NCI-H1105 (cell line): ENCODE data around the gene CITED2.

Experiments used
- DNase-seq: peaks from one replicate; lab custom pipeline; 2025; lab: John Stamatoyannopoulos, UW

CITED2 gene

GRCh38 chr6:139381216-139381865 lies 6.9 kb upstream of the CITED2 start:
- no peak for DNase-seq

- DNase-seq: no peak
Measured at GRCh38 chr6:139380611-139381010, 6.2 kb upstream of the CITED2 start.

GRCh38 chr6:139380168-139380567 lies 5.7 kb upstream of the CITED2 start:
- no peak for DNase-seq

- no peak for DNase-seq
Measured at GRCh38 chr6:139378882-139379341, 4.5 kb upstream of the CITED2 start.

GRCh38 chr6:139378226-139378625 lies 3.8 kb upstream of the CITED2 start:
- no peak for DNase-seq

- no peak for DNase-seq
Measured at GRCh38 chr6:139376604-139377218, 2.3 kb upstream of the CITED2 start.

- no peak for DNase-seq
Measured at GRCh38 chr6:139376017-139376330, 1.5 kb upstream of the CITED2 start.

GRCh38 chr6:139375226-139376016 lies 973 bp upstream of the CITED2 start:
- peak; percentile 96 for DNase-seq

- DNase-seq: no peak
Measured at GRCh38 chr6:139373928-139374356, 506 bp downstream of the CITED2 start.

- peak; percentile 76 for DNase-seq
Measured at GRCh38 chr6:139373154-139373927, 1.1 kb downstream of the CITED2 start.

GRCh38 chr6:139372326-139373153 lies 1.9 kb downstream of the CITED2 start:
- no peak for DNase-seq

- no peak for DNase-seq
Measured at GRCh38 chr6:139371421-139372203, 2.8 kb downstream of the CITED2 start.

- no peak for DNase-seq
Measured at GRCh38 chr6:139370999-139371345, 3.5 kb downstream of the CITED2 start.

GRCh38 chr6:139370283-139370998 lies 4.0 kb downstream of the CITED2 start:
- no peak for DNase-seq

GRCh38 chr6:139369568-139370282 lies 4.7 kb downstream of the CITED2 start:
- DNase-seq: peak; percentile 35

GRCh38 chr6:139369068-139369467 lies 5.4 kb downstream of the CITED2 start:
- no peak for DNase-seq

GRCh38 chr6:139368661-139369060 lies 5.8 kb downstream of the CITED2 start:
- DNase-seq: no peak

- DNase-seq: no peak
Measured at GRCh38 chr6:139367810-139368351, 6.6 kb downstream of the CITED2 start.

GRCh38 chr6:139364982-139365379 lies 9.5 kb downstream of the CITED2 start:
- no peak for DNase-seq
